ENCODE measurements around the gene MGAT4B. TPM values are rescaled to one million over a fixed set of nuclear protein-coding genes. Genes with fewer than 3 reads are reported as not detected.
A peak's percentile ranks its signal among the peaks of the same experiment; 100 is the strongest.

The MGAT4B gene
- total RNA-seq, 1 donor from 2014 or later: 192 TPM

GRCh38 chr5:179828756-179829421, 22.2 kb upstream of the MGAT4B start:
- DNase-seq (ENCODE audit: low spot score): no peak

GRCh38 chr5:179827680-179828079, 21.0 kb upstream of the MGAT4B start:
- ATAC-seq (no peak), DNase-seq (ENCODE audit: low spot score) (no peak)

More at GRCh38 chr5:179828756-179829421, 22.2 kb upstream of the MGAT4B start:
- no peak for ATAC-seq

DNA sequence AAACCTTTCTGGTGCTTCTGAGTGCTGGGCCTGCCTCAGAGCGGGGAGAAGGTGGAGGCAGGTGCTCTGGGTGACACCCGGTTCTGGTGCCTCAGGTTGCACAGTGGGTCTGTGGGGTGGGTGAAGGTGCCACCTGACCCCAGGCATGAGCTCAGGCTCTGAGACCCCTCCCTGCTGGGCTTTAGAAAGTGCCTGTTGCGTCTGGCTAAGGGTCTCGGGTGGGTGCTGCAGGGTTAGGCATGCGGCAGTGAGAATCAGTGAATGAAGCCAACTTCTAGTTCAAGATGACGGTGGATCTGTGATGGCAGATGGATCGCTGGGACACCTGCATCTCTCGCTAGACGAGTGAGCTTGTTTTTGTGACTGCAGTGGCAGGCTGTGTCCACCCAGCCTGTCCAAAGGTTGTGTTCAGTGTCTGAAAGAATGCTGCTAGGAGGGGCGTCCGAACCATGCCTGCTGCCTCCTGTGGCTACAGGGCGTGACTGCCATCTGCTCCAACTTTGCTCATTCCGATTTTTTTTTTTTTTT, 19.1 kb upstream of the MGAT4B start:
- DNase-seq (ENCODE audit: low spot score): no peak
- peak; percentile 19 for ATAC-seq

DNA sequence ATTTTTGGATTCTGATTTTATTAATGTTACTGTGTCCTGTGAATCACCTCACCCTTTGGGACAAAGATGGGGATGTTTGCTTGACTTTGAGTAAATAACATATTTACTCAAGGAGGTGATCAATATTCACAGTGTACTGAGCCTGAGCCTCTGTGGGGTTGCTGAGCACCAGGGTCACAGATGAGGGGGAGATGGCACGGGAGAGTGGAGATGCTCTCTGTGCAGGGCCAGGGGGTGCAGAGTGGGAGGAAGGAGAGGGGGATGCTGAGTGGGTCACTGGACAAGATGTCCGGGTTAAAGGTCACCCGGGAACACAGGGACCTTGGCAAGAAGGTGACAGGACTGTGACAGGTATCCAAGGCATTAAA, 18.1 kb upstream of the MGAT4B start:
- no peak for DNase-seq (ENCODE audit: low spot score)
- no peak for ATAC-seq

DNA sequence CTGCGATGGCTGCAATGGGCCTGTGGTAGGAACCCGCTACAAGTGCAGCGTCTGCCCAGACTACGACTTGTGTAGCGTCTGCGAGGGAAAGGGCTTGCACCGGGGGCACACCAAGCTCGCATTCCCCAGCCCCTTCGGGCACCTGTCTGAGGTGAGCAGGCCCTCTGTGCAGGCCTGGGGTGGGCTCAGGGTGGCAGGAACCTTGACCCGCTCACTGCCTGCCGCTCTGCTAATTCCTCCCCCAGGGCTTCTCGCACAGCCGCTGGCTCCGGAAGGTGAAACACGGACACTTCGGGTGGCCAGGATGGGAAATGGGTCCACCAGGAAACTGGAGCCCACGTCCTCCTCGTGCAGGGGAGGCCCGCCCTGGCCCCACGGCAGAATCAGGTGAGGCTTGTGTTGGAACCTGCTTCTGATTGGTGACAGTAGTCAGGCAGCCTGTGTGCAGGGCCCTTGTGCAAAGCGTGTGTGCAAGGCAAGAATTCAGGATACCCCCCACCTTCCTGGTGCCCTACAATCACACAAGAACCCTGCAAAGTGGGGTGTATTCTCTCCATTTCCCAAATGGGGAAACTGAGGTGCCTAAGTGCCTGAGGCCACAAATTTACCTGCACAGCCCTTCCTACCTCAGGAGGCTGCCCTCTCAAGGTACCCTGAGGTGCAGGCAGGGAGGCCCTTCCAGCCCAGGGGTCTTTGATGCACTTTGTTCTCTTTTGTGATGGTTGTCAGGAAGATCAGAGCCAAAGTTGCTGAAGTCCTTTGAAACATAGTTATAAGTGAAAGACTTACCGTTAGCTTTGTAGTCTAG, 17.5 kb upstream of the MGAT4B start:
- DNase-seq (ENCODE audit: low spot score): no peak

GRCh38 chr5:179822444-179822990, 15.9 kb upstream of the MGAT4B start:
- ATAC-seq (no peak), DNase-seq (ENCODE audit: low spot score) (no peak)

More for the DNA sequence above, 17.5 kb upstream of the MGAT4B start:
- ATAC-seq: no peak

DNA sequence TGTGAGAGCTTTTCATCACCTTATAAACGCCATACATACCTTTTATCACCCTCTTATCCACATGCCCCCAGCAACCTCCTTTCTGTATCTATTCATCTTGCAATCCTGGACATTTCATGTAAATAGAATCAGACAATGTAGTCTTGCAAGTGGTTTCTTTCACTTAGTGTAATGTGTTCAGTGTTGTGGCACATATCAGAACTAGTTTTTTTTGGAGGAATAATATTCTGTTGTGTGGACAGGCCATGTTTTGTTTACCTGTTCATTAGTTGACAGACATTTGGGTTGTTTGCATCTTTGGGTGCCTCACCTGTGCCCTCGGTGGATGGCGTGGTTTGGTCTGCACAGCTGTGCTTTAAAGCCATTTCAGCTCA, 15.4 kb upstream of the MGAT4B start:
- no peak for DNase-seq (ENCODE audit: low spot score)

DNA sequence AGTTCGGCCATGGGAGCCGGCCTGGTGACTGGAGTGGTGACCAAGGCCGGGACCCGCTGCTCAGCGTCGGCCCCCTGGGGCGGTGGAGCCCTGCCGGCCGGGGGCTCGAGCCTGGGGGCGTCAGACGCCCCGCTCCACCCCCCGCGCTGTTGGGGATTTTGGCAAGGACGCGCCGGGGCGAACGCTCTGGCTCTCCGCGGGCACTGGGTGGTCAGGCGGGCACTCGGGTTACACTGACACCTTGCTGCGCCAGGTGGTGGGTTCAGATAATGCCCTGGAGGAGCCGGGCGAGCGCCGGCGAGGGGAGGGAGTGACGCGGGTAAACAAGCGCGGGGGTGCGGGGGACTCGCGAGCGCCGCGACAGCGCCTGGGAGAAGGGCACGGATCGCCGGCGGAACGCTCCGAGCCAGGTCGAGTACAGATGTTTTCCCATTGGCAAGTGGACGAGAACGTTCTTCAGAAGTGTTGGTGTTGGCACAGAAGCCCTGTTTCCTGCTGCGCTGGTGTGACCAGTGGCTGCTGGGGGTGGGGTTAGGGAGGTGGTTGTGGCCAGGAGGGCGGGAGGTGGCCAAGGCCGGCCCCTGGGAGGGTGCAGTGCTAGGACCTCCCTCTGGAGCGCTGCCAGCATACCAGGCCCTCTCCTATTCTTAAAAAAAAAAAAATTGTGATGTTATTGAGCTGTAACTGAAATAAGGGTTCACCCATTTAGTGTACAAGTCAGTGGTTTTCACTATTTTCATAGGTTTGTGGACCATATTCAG, 14.8 kb upstream of the MGAT4B start:
- DNase-seq (ENCODE audit: low spot score) (peak; percentile 97), ATAC-seq (peak; percentile 60)

More for the DNA sequence above, 15.4 kb upstream of the MGAT4B start:
- ATAC-seq: no peak

DNA sequence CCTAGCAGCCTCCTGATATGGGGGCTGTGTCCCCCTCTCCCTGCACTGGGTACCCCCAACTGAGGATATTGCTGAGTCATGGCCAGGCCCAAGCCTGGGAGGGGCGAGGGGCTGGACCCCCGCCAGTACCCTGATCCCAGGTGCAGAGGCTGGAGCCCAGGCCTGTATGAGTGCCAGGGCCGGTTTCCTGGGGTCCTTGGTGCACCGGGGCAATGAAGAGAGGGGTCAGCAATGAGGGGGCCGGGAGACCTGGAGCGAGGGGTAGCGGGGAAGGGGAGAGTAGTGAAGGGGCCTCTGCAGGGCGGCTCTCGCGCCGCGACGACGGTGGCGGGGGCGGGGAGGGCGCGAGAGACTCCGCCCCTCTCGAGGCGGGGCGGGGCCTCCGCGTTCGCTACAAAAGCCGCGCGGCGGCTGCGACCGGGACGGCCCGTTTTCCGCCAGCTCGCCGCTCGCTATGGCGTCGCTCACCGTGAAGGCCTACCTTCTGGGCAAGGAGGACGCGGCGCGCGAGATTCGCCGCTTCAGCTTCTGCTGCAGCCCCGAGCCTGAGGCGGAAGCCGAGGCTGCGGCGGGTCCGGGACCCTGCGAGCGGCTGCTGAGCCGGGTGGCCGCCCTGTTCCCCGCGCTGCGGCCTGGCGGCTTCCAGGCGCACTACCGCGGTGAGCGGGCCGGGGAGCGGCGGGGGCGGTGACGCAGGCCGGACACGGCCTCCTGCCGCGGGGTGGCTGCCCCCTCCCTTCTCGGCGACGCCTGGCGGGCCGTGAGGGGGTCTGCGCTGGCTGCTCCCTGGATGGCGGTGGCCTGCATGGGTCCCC, 14.0 kb upstream of the MGAT4B start, which contains the start of gene SQSTM1:
Gene SQSTM1, plus strand, starts transcription at position 423 of the 815 bp plus-strand sequence. Its CDS starts 32 bp downstream, at position 455.
- ATAC-seq (peak; percentile 64), DNase-seq (ENCODE audit: low spot score) (peak; percentile 91)

DNA sequence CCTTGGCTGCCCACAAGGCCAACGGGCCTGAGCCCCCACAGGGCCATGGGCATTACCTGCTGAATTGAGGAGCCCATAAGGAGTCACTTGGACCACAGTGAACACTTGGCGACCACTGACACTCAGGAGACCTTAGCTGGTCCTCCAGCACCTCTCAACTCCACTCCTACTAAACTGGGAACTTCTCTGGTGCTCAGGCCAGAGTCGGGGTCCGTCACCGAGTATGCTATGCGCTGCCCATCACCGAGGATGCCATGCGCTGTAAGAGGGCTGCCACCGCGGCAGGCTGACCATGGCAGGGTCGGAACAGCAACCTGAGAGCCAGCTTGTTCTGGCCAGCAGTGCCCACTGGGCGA, 13.4 kb upstream of the MGAT4B start:
- peak; percentile 0 for ATAC-seq
- no peak for DNase-seq (ENCODE audit: low spot score)

- peak; percentile 78 for DNase-seq (ENCODE audit: low spot score)
- peak; percentile 33 for ATAC-seq
Observed at GRCh38 chr5:179819296-179820126, 12.8 kb upstream of the MGAT4B start.

DNA sequence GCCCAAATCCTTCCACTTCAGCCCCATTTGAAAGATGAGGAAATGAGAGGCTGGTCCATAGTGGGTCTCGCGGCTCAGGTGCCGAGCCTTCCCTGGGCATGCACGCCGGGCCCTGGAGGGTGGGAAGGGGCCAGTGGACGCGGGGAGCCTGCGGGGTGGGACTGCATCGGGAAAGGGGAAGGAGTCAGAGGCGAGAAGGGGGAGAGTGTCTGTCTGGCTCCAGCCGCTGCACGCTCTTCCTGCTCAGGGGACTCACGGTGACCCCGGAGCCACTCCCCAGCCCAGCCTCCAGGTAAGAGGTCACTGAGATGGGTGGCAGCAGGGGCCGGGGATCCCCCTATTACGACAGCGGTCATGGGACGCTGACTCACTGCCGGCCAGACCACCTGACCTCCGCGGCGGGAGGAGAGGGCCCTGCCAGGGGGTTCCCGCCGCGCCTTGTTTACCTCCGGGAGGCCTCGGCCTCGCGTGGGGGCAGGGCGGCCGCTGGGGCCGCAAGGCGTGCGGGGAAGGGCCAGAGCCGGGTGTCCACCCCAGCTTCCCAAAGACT, 12.2 kb upstream of the MGAT4B start:
- ATAC-seq (peak; percentile 66), DNase-seq (ENCODE audit: low spot score) (peak; percentile 98)

GRCh38 chr5:179817890-179818745, 11.5 kb upstream of the MGAT4B start:
- ATAC-seq (no peak), DNase-seq (ENCODE audit: low spot score) (no peak)

DNA sequence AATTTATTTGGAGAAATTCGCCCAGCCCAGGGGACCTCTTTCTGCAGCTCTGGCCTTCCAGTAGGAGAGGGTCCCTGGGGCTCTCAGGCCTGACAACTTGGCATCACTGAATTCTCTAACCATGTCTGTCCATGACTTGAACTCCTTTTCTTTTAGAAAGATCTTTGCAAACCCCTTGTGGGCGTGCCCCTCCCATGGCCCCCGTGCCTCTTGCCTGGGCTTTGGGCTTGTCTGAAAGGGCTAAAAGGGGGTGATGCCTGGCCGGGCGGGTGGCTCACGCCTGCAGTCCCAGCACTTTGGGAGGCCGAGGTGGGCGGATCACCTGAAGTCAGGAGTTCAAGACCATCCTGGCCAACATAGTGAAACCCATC, 10.8 kb upstream of the MGAT4B start:
- DNase-seq (ENCODE audit: low spot score) (no peak), ATAC-seq (no peak)

DNA sequence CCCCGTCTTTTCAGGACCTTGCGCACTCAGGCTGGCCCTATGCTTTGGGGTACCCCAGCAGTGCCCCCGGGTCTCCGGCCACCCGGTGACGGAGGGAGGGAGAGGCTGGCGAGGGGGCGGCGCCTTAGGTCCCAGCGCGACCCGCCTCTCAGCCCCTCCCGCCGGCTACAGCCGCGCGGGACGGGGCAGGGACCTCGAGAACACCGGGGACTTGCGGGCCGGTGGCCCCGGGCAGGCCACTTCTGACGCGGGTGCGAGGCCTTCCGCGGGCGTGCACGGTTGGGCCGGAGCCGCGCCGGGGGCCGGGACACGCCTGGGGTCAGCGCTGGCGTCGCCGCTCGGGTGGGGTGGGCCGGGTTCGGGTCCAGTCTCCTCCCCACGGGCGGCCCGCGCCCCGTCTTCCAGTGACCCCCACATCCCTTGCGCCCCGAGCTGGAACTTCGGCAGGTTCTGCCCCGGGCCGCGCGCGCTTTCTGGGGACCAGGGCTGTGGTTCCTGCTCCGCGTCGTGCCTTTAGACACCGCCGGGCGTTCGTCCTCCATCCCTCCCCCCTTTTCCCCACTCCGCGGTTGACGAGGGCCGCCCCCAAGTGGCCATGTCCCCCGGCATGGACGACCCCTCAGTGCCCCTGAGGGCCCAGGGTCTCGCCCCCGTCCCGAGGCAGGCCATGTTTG, 10.3 kb upstream of the MGAT4B start:
- ATAC-seq: no peak
- DNase-seq (ENCODE audit: low spot score): no peak

DNA sequence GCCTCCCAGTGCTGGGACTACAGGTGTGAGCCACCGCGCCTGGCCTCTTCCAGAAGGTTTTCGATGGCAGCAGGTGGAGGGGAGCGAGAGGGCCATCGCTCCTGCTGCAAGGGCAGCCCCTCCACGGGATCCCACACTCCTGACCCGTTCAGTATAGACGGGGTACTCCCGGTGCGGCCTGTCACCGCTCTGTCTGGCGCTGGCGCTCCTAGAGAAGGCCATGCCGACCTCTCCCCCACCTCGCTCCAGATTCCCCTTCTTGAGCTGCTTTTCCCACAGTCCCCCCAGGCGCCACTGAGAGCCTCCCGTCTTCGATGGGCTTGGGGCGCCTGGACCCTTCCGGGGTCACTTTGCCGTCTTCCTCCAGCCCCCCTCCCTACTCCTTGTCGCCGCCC, 9.7 kb upstream of the MGAT4B start:
- DNase-seq (ENCODE audit: low spot score): no peak
- no peak for ATAC-seq

GRCh38 chr5:179815491-179816249, 9.0 kb upstream of the MGAT4B start:
- ATAC-seq: no peak
- DNase-seq (ENCODE audit: low spot score): no peak
